Vagina (tissue), 2 donors: Measurements from ENCODE around the gene AMFR.

Experiments
- POLR2A ChIP-seq, 2 donors: fragments of 450-650 bp; IDR thresholded peaks; one replicate each; pipeline ENCODE4 v1.6.1; 2017; ENCODE audit warnings: antibody characterized with exemption in 2 of 2, mild to moderate bottlenecking in 2 of 2, moderate library complexity in 2 of 2
- POLR2AphosphoS5 ChIP-seq, 2 donors: sonication (generic); formaldehyde crosslinking; IDR thresholded peaks; one replicate each; pipeline ENCODE4 v1.9.0; 2017; ENCODE audit warnings: antibody characterized with exemption in 2 of 2, mild to moderate bottlenecking in 2 of 2, low read depth in 1 of 2; ENCODE audit not compliant: insufficient read depth in 1 of 2
- TF ChIP-seq, protein P1 (sequence below), 3 experiments: fragments of 450-650 bp in 2 of 3; fragments of 200-600 bp in 1 of 3; sonication (generic) in 1 of 3; IDR thresholded peaks; one replicate each; pipeline ENCODE4 v1.5.1; 2017 to 2019; ENCODE audit warnings: antibody characterized with exemption in 3 of 3, mild to moderate bottlenecking in 2 of 3, moderate library complexity in 2 of 3

DNA sequence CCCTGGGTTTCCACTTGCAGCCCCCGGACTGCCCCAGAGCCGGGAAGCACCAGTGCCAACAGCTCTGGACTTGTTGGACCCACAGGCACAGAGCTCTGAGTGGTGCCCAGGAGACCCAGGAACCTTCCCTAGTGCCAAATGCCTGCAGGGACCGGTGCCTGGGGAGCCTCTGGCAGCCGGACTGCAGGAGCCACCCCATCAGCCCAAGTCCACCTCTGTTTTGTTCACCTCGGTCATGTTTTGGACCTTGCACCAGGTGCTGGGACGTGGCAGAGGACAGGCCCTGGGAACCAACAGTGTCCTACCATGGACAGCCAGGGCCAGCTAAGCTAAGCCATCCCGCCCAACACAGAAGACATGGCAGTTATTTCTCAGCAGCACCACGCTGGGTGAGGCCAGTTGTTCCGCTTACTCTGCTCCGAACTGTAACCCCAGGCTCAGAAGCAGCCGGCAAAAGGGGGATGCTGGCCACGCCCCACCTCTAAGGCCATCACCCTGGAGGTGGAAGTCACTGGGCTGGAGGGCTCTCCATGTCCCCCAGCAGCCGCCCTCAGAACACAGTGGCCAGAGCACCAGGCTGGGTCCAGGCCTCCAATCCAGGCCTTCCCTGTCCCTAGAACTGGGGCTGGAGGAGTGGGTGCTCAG, 79.8 kb downstream of the AMFR start:
- TF ChIP-seq, protein P1, sequence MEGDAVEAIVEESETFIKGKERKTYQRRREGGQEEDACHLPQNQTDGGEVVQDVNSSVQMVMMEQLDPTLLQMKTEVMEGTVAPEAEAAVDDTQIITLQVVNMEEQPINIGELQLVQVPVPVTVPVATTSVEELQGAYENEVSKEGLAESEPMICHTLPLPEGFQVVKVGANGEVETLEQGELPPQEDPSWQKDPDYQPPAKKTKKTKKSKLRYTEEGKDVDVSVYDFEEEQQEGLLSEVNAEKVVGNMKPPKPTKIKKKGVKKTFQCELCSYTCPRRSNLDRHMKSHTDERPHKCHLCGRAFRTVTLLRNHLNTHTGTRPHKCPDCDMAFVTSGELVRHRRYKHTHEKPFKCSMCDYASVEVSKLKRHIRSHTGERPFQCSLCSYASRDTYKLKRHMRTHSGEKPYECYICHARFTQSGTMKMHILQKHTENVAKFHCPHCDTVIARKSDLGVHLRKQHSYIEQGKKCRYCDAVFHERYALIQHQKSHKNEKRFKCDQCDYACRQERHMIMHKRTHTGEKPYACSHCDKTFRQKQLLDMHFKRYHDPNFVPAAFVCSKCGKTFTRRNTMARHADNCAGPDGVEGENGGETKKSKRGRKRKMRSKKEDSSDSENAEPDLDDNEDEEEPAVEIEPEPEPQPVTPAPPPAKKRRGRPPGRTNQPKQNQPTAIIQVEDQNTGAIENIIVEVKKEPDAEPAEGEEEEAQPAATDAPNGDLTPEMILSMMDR (IDR thresholded peaks at IDR 0.05): no peak
- TF ChIP-seq POLR2A (IDR thresholded peaks at IDR 0.05) (no peak), POLR2AphosphoS5 (IDR thresholded peaks at IDR 0.05; ENCODE audit: insufficient read depth in 1 of 2, low read depth in 1 of 2) (no peak)
